HG03159 (cell line): Measurements from ENCODE around the gene CLBA1.
"Not testable (repeated sequence)": the region's sequence is repeated elsewhere in the genome, so short reads cannot be mapped to it uniquely, and the experiment has no call there.

ENCODE experiments used
- ATAC-seq: cut with Tn5 transposase; IDR thresholded peaks from one replicate; pipeline ENCODE4 v1.9.1; 2021; ENCODE audit warnings: mild to moderate bottlenecking, moderate library complexity; ENCODE audit not compliant: unreplicated experiment

CLBA1 gene

DNA sequence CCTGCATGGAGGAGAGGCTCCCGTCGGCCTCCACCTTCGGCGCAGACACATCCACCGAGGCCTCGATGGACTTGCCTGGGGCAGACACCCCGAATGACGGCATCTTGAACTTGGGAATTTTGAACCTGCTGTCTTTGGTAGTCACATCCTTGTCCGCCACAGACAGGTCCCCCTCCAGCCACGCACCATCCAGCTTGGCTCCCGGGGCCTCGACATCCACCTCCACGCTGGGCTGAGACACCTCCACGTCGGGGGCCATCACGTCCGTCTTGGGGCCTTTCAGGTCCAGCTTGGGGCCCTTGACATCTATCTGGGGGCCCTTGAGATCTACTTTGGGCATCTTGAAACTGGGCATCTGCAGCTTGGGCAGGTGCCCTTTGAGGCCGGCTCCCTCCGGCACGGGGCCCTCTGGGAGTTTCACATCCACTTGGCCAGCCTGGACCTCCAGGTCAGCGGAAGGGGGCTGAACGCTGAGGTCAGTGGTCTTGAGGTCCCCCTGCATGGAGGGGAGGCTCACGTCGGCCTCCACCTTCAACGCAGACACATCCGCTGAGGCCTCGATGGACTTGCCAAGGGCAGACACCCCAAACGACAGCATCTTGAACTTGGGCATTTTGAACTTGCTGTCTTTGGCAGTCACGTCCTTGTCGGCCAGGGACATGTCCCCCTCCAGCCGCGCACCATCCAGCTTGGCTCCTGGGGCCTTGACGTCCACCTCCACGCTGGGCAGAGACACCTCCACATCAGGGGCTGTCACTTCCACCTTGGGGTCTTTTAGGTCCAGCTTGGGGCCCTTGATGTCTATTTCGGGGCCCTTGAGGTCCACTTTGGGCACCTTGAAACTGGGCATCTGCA, 37.5 kb upstream of the CLBA1 start:
- ATAC-seq, result not testable (repeated sequence)

DNA sequence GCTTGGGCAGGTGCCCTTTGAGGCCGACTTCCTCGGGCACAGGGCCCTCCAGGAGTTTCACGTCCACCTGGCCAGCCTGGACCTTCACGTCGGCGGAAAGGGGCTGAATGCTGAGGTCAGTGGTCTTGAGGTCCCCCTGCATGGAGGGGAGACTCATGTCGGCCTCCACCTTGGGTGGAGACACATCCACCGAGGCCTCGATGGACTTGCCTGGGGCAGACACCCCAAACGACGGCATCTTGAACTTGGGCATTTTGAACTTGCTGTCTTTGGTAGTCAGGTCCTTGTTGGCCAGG, 36.9 kb upstream of the CLBA1 start:
- ATAC-seq, result no peak

DNA sequence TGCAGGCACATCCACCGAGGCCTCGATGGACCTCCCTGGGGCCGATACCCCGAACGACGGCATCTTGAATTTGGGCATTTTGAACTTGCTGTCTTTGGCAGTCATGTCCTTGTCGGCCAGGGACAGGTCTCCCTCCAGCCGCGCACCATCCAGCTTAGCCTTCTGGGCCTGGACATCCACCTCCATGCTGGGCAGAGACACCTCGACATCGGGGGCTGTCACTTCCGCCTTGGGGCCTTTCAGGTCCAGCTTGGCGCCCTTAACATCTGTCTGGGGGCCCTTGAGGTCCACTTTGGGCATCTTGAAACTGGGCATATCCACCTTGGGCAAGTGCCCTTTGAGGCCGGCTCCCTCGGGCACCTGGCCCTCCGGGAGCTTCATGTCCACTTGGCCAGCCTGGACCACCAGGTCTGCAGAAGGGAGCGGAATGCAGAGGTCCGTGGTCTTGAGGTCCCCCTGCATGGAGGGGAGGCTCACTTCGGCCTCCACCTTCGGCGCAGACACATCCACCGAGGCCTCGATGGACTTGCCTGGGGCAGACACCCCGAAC, 36.1 kb upstream of the CLBA1 start:
- ATAC-seq, result not testable (repeated sequence)

DNA sequence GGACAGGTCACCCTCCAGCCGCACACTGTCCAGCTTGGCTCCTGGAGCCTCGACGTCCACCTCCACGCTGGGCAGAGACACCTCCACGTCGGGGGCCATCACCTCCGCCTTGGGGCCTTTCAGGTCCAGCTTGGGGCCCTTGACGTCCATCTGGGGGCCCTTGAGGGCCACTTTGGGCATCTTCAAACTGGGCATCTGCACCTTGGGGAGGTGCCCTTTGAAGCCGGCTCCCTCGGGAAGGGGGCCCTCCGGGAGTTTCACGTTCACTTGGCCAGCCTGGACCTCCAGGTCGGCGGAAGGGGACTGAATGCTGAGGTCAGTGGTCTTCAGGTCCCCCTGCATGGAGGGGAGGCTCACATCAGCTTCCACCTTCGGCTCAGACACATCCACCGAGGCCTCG, 35.6 kb upstream of the CLBA1 start:
- ATAC-seq, result no peak

DNA sequence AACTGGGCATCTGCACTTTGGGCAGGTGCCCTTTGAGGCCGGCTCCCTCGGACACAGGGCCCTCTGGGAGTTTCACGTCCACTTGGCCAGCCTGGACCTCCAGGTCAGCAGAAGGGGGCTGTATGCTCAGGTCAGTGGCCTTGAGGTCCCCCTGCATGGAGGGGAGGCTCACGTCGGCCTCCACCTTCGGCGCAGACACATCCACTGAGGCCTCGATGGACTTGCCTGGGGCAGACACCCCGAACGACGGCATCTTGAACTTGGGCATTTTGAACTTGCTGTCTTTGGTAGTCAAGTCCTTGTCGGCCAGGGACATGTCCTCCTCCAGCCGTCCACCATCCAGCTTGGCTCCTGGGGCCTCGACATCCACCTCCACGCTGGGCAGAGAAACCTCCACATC, 34.9 kb upstream of the CLBA1 start:
- not testable (repeated sequence) for ATAC-seq

DNA sequence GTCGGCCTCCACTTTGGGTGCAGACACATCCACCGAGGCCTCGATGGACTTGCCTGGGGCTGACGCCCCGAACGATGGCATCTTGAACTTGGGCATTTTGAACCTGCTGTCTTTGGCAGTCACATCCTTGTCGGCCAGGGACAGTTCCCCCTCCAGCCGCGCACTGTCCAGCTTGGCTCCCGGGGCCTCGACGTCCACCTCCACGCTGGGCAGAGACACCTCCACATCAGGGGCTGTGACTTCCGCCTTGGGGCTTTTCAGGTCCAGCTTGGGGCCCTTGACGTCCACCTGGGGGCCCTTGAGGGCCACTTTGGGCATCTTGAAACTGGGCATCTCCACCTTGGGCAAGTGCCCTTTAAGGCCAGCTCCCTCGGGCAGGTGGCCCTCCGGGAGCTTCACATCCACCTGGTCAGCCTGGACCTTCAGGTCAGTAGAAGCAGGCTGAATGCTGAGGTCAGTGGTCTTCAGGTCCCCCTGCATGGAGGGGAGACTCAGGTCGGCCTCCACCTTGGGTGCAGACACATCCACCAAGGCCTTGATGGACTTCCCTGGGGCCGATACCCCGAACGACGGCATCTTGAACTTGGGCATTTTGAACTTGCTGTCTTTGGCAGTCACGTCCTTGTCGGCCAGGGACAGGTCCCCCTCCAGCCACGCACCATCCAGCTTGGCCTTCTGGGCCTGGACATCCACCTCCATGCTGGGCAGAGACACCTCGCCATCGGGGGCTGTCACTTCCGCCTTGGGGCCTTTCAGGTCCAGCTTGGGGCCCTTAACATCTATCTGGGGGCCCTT, 33.5 kb upstream of the CLBA1 start:
- not testable (repeated sequence) for ATAC-seq

DNA sequence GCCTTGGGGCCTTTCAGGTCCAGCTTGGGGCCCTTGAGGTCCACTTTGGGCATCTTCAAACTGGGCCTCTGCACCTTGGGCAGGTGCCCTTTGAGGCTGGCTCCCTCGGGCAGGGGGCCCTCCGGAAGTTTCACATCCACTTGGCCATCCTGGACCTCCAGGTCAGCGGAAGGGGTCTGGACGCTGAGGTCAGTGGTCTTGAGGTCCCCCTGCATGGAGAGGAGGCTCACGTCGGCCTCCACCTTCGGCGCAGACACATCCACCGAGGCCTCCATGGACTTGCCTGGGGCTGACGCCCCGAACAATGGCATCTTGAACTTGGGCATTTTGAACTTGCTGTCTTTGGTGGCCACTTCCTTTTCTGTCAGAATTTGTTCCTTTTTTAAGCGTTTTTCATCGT, 32.5 kb upstream of the CLBA1 start:
- no peak for ATAC-seq

DNA sequence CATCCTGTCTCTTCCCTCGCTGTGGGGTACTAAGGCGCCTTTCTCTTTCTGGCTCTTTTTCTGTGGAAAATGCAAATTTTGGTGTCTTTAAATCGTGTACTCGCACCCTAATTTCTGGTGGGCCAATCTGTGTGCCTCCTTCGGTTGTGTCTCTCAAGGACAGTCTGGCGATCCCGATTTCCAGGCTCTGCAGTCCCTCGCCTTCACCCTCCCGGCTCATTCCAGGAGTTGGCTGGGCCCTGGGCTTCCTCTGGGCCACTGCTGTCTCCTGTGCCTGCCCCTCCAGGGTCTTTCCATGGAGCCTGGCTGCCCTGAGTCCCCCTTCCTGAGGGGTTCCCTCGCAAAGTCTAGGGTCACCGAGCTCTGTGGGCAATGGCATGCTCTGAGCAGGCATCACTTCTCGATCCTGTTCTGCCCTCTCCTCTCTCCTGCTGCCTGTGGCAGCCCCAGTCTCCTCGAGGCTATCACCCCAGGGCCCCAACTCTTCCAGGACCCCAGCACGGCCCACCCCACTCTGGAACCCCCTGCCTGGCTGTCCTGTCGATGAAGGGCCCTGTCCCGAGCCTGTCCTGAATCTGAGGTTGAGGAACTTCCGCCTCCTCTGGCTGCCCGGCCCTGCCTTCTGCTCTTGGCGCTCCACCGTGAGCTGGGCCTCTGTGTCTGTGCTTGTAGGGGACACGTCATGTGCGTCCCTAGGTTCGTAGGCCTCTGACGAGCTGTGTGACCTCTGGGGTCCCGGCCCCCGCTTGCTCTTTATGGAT, 31.5 kb upstream of the CLBA1 start:
- ATAC-seq, result no peak

DNA sequence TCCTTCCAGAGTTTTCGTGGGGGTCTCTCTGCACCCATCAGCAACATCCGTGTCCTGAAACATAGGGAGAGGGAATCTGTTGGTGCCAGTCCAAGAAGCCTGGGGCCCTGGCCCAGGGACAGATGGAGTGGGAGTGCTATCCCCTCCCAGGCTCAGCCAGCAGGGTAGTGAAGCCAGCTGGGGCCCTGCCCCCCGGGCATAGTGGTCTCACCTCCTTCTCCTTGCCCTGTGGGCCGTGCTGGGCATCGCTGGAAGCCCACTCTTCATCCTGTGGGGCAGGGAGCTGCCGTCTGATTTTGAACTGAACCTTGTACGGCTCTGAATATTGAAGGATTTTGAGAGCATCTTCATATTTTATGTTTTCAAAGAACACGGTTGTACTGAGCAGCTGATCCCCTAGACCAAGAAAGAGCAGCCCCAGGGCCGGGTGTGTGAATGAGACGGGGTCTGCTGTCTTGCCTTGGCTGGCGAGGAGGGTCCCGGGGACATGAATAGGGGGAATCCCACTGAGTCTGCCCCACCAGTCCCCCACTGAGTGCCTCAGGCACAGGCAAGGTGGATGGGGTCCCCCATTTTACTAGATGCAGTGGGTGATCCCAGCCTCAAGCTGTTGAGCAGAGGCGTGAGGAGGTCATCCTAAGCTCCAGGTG, 30.7 kb upstream of the CLBA1 start:
- ATAC-seq, result no peak

DNA sequence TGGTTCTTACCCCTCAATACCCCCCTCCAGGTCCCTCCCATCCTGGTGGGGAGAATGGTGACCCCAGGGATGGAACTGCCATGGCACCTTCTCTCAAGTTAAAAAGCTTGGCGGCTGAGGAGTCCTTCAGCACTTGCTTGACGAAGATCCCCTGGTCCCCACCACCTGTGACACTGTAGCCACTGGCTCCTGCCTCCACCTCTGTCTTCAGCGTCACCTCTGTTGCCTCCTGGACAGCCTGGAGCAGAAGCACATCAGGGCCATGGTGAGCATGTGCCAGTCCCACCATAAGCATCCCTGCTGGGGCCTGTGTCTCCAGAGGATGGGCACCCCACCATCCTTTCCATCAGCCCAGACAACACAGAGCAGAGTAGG, 30.2 kb upstream of the CLBA1 start:
- ATAC-seq, result no peak

DNA sequence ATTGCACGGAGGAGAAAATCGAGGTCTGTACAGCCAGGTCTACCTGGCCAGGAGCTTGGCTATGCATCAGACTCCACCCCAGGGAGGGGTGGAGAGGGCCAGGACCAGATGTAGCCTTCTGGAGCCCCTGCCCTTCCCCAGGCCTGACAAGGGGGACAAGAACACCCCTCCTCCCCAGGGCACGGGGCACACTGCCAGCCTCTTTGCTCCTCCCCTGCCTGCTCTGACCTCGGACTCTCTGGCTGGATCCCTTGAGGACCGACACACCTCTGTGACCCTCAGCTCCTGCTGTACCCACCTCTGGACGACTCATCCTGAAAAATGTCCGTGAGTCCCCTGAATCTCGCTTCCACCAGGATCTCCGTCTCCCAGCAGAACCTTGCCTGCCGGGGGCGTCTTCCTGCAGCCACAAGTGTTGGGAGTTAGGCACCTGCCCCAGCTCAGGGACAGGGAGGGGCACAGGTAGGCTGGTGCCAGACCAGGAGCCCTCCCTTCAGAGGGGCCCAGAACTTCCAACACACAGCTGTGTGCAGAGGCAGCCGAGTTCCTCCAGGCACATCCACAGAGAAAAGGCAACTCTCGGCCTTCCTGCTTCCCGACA, 29.2 kb upstream of the CLBA1 start:
- ATAC-seq, result no peak

DNA sequence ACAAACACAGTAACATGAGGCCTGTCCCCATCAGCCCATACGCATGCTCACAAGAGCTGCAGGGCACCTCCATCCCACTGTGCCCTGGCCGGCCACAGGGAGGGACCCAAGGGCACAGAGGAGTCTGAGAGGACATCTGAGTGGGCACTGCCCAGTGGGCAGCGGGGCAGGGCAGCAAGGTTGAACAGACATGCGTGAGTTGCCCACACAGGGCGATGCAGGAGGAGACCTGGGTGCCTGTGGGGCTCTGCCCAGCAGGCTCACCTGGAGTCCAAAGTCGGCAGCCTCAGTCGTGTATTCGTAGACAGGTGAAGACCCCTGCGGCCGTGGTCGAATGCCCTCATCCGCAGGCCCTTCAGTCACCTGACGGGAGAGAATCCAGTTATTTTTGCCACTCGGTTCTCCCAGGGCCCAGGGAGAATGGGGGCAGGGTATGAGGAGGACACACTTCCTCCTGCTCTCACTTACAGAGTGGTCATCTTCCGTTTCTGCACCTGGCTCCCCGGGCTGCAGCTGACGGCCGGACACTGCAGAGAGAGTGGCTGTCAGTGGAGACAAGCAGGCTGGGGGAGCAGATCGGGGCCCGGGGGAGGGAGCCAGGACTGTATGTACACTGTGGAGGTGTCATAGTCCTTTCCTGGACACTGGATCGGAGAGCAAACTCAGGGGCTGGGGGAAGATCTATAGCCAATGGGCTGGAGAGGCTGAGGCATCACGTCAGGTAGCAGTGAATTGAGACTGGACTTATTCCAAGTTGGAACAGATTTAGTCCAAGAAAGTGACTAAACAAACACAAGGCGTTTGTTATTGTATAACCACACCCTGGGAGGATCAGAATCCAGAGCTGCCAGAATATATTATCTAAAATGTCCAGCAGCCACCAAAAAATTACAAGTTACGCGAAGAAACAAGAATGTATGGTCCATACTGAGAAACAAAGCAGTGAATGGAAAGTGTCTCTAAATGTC, 28.2 kb upstream of the CLBA1 start:
- no peak for ATAC-seq

DNA sequence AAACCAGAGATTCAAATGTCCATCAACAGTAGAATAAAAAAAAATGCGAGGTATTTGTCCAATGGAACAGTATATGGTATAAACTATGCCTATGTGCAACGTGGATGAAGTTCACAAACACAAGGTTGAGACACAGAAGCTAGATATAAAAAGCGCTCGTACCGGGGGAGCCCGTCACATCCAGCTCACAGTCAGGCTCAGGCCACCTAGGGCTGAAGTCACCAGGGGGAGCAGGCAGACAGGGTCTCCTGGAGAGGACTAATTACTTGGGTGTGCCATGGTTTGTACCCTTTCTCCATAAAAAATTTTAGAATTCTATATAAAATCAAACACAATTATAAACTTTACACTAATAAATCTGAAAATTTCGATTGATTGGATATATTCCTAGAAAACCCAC, 21.0 kb upstream of the CLBA1 start:
- no peak for ATAC-seq

DNA sequence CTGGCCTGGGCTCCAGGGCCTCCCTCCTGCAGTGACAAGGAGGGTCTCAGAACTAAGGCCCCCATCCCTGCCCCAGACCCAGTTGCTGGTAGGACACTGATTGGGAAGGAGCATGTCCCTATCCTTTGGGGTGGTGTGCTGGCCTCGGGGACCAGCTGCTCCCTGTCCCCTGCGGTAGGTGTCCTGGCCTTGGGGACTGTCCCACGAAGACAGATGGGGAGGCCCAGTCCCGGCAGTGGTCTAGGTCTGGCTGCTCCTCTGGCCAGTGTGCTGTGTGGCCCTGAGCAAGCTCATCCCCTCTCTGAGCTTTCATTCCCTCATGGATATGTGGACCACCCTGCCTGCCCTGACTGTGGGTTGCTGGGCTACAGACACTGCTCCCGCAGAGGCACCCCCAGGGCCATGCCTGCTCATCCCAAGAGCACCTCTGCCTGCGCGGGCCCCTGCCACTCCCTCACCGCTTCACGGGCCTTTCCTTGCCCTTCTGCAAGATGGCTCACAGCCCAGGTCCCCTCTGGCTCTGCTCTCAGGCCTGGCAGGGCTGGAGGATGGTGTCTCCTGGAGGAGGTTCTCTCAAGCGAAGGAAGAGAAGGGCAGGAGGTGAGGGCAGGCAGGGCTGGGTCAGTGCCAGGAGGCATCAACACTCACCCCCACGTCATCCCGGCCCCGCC, 19.9 kb upstream of the CLBA1 start:
- no peak for ATAC-seq

DNA sequence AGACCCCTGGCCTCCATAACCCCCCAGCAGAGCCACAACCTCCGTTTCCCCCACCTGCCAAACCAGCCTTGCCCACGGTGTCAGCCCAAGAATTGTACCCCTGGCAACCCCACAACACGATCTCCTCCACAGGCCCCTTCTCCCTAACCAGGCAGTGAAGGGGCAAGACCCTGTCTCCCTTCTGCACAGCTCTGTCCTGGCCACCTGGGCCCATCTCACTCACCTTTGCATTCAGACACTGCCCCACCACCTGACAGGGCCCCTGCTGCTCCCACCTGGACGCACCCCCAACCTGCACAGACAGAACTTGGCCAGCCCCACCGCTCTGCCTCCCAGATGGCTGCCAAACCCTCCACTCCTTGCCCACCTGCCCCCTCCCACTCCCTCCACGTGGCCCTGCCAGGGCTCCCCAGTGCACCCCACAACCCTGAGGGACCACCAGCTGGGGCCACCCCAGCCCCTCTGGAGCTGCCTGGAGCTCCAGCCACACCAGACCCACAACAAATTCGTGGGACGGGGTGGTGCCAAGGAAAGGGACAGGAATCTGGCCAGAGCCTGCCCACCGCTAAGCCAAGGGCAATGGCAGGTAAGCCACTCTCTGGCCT, 19.2 kb upstream of the CLBA1 start:
- ATAC-seq, result no peak

DNA sequence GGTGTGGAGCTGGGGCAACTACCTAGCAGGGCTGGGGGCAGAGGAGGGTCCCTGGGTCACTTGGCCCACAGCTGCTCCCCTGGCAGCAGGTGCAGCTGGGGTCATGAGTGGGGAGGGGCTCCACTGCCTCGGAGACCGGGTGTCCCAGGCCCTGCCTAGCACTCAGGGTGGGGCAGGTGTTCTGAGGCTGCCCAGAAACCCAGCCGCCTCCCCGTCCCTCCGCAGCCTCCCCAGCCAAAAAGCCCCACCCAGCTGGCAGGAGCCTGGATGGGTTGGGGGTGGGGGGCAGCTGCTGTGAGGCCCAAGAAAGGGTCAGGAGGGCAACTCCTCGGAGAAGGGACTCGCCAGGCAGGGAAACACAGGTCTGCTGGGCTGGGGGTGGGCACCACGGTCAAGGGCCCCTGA, 18.6 kb upstream of the CLBA1 start:
- no peak for ATAC-seq

DNA sequence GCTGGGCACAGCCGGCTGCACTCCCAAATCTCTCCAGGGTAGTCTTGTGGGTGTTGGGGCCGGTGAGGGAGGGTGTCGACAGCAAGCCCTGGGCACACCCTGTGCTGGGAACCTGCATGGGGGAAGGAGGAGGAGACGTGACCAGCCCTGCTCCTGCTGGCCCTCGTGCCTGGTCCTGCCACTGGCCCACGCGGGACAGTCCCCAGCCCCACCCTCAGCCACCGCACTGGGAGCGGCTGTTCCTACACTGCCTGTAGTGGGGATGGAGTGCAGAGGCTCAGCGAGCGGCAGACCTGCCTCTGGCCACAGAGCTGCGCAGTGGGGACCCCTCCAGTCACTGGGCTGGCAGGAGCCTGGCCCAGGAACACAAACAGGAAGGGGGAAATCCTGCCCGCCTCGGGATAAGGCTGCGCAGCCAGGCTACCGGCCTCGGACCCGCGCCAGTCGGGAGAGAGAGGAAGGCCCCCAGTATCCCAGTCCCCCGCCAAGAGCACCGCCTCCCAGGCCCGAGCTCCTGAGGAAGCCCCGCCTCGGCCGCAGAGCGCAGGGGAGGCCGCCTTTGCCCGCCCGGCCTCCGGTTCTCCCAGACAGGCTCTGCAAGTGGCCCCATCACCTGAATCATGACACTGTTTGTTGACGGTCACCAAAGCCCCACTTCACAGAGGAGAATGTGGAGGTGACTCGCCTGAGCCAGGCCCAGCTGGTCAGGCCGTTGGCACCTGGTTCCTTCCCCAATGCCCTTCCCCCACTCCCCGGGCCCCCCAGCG, 18.0 kb upstream of the CLBA1 start:
- no peak for ATAC-seq

DNA sequence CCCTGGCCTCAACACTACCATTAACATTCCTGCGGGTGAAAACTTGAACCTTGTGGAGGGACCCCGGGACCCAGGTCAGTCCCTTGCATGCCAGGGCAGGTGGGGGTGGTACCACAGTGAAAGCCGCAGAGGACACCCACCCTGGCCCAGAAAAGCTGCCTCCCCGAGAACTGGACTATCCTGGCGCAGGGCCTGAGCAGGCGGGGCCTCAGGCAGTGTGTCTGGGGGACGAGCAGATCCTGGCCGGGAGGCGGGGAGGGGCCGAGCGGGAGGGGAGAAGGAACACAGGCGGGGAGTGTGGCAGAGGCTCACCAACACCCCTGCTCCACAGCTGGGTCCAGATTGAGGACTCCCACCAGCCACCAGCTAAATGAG, 17.4 kb upstream of the CLBA1 start:
- ATAC-seq, result no peak
